Thyroid gland (tissue), 4 donors: ENCODE data around the gene ZNF79.

Experiments
- POLR2A ChIP-seq, 2 donors: fragments of 450-650 bp; IDR thresholded peaks; one replicate each; pipeline ENCODE4 v1.6.1; 2017; ENCODE audit warnings: antibody characterized with exemption in 2 of 2, mild to moderate bottlenecking in 2 of 2, moderate library complexity in 1 of 2
- TF ChIP-seq, protein P1 (sequence below), 6 experiments: fragments of 200-600 bp in 3 of 6; fragments of 450-650 bp in 3 of 6; sonication (generic) in 3 of 6; IDR thresholded peaks; one replicate each; pipeline ENCODE4 v1.5.1; 2016 to 2019; ENCODE audit warnings: antibody characterized with exemption in 6 of 6, mild to moderate bottlenecking in 2 of 6, inconsistent platforms in 1 of 6, moderate library complexity in 1 of 6

- TF ChIP-seq, protein P1, sequence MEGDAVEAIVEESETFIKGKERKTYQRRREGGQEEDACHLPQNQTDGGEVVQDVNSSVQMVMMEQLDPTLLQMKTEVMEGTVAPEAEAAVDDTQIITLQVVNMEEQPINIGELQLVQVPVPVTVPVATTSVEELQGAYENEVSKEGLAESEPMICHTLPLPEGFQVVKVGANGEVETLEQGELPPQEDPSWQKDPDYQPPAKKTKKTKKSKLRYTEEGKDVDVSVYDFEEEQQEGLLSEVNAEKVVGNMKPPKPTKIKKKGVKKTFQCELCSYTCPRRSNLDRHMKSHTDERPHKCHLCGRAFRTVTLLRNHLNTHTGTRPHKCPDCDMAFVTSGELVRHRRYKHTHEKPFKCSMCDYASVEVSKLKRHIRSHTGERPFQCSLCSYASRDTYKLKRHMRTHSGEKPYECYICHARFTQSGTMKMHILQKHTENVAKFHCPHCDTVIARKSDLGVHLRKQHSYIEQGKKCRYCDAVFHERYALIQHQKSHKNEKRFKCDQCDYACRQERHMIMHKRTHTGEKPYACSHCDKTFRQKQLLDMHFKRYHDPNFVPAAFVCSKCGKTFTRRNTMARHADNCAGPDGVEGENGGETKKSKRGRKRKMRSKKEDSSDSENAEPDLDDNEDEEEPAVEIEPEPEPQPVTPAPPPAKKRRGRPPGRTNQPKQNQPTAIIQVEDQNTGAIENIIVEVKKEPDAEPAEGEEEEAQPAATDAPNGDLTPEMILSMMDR (IDR thresholded peaks at IDR 0.05) = no peak
- no peak for TF ChIP-seq POLR2A (IDR thresholded peaks at IDR 0.05)
Observed at GRCh38 chr9:127447416-127448111, 23.4 kb downstream of the ZNF79 start.
